ENCODE measurements around the gene CRLF1. TPM values are rescaled to one million over a fixed set of nuclear protein-coding genes. Genes with fewer than 3 reads are reported as not detected.

The CRLF1 gene
- total RNA-seq, 1 donor from 2014 or later: not detected

- no peak within 1 kb of the TSS for H3K27ac Mint-ChIP-seq
- intact Hi-C loops (cut with micrococcal nuclease): loop anchor here (5.0 kb wide), 1 partner anchor 179 kb away; the partner anchor contains the start of gene COMP
- H3K27me3 Mint-ChIP-seq: peaks cover 63% of the 10 kb centered on the region
- peak within 1 kb of the TSS; percentile 78 for H3K4me3 Mint-ChIP-seq
- POLR2A ChIA-PET: interaction anchor here (1.2 kb wide), 1 partner anchor 9 kb away, joined by 4 read pairs; no protein-coding TSS in a partner anchor
- no peaks in the 10 kb centered on the region for H3K36me3 Mint-ChIP-seq (ENCODE audit: low read depth)
- H3K9me3 Mint-ChIP-seq: no peaks in the 10 kb centered on the region
- CTCF ChIA-PET: no interaction called here
- no peak for TF ChIP-seq CTCF (IDR thresholded peaks at IDR 0.05)
- ATAC-seq (ENCODE audit: low read depth) (peak; percentile 54), DNase-seq (peak; percentile 45)
- H3K4me1 Mint-ChIP-seq: peaks cover 23% of the 10 kb centered on the region
Measured at GRCh38 chr19:18612772-18613588, 6.4 kb upstream of the CRLF1 start, which contains the start of gene TMEM59L. TSS of gene TMEM59L (plus strand) at chr19:18612870. CDS start at chr19:18612959, 89 bp downstream.

- H3K4me3 Mint-ChIP-seq: peak overlapping the region; percentile 78
- H3K9me3 Mint-ChIP-seq: no peaks in the 10 kb centered on the region
- no peak overlapping the region for H3K27ac Mint-ChIP-seq
- peaks cover 58% of the 10 kb centered on the region for H3K27me3 Mint-ChIP-seq
- POLR2A ChIA-PET: interaction anchor here (0.6 to 1.2 kb wide), 2 partner anchors 9 to 434 kb away, joined by 3 to 4 read pairs; no protein-coding TSS in a partner anchor
- intact Hi-C loops (cut with micrococcal nuclease): loop anchor here (5.0 kb wide), 1 partner anchor 180 kb away; the partner anchor contains the start of gene COMP
- CTCF ChIA-PET: no interaction called here
- no peak for TF ChIP-seq CTCF (IDR thresholded peaks at IDR 0.05)
- ATAC-seq (ENCODE audit: low read depth) (peak; percentile 29), DNase-seq (no peak)
- peaks cover 31% of the 10 kb centered on the region for H3K4me1 Mint-ChIP-seq
- no peaks in the 10 kb centered on the region for H3K36me3 Mint-ChIP-seq (ENCODE audit: low read depth)
Measured at GRCh38 chr19:18612051-18612771, 5.6 kb upstream of the CRLF1 start.

GRCh38 chr19:18611327-18612050 lies 4.9 kb upstream of the CRLF1 start:
- CTCF ChIA-PET: no interaction called here

GRCh38 chr19:18610556-18611326 lies 4.1 kb upstream of the CRLF1 start:
- POLR2A ChIA-PET: interaction anchor here (0.7 kb wide), 1 partner anchor 7 kb away, joined by 3 read pairs; no protein-coding TSS in a partner anchor
- no peak for ATAC-seq (ENCODE audit: low read depth)
- TF ChIP-seq CTCF (IDR thresholded peaks at IDR 0.05): no peak
- peaks cover 34% of the 10 kb centered on the region for H3K4me1 Mint-ChIP-seq
- H3K4me3 Mint-ChIP-seq: peak overlapping the region; percentile 57
- H3K9me3 Mint-ChIP-seq: no peaks in the 10 kb centered on the region
- intact Hi-C loops (cut with micrococcal nuclease): loop anchor here (5.0 kb wide), 1 partner anchor 182 kb away; the partner anchor contains the start of gene COMP
- CTCF ChIA-PET: no interaction called here
- peaks cover 56% of the 10 kb centered on the region for H3K27me3 Mint-ChIP-seq
- H3K36me3 Mint-ChIP-seq (ENCODE audit: low read depth): no peaks in the 10 kb centered on the region
- DNase-seq: no peak
- no peak overlapping the region for H3K27ac Mint-ChIP-seq

More at GRCh38 chr19:18611327-18612050, 4.9 kb upstream of the CRLF1 start:
- peak; percentile 35 for DNase-seq
- no peak overlapping the region for H3K27ac Mint-ChIP-seq
- peak overlapping the region; percentile 78 for H3K4me3 Mint-ChIP-seq
- ATAC-seq (ENCODE audit: low read depth): peak; percentile 58
- H3K9me3 Mint-ChIP-seq: no peaks in the 10 kb centered on the region
- peaks cover 34% of the 10 kb centered on the region for H3K4me1 Mint-ChIP-seq
- H3K27me3 Mint-ChIP-seq: peaks cover 60% of the 10 kb centered on the region
- intact Hi-C loops (cut with micrococcal nuclease): loop anchor here (5.0 kb wide), 1 partner anchor 181 kb away; the partner anchor contains the start of gene COMP
- POLR2A ChIA-PET: interaction anchor here (0.6 kb wide), 1 partner anchor 433 kb away, joined by 3 read pairs; no protein-coding TSS in a partner anchor
- TF ChIP-seq CTCF (IDR thresholded peaks at IDR 0.05): no peak
- H3K36me3 Mint-ChIP-seq (ENCODE audit: low read depth): no peaks in the 10 kb centered on the region
